IPS-18c (cell line): ENCODE results near the gene HID1.
A peak's percentile ranks its signal among the peaks of the same experiment; 100 is the strongest.
"Not testable (repeated sequence)": the region's sequence is repeated elsewhere in the genome, so short reads cannot be mapped to it uniquely, and the experiment has no call there.

Experiments
- H3K4me3 ChIP-seq: 2 replicates; pipeline ENCODE4 v1.7.0; 2013; ENCODE audit warnings: low read depth, mild to moderate bottlenecking, low read length, moderate library complexity; ENCODE audit not compliant: insufficient read depth
- H3K9me3 ChIP-seq: one replicate; pipeline ENCODE4 v1.6.1; 2013; ENCODE audit warnings: mild to moderate bottlenecking, low read length, moderate library complexity; ENCODE audit not compliant: control insufficient read depth, insufficient read depth

Gene HID1, protein sequence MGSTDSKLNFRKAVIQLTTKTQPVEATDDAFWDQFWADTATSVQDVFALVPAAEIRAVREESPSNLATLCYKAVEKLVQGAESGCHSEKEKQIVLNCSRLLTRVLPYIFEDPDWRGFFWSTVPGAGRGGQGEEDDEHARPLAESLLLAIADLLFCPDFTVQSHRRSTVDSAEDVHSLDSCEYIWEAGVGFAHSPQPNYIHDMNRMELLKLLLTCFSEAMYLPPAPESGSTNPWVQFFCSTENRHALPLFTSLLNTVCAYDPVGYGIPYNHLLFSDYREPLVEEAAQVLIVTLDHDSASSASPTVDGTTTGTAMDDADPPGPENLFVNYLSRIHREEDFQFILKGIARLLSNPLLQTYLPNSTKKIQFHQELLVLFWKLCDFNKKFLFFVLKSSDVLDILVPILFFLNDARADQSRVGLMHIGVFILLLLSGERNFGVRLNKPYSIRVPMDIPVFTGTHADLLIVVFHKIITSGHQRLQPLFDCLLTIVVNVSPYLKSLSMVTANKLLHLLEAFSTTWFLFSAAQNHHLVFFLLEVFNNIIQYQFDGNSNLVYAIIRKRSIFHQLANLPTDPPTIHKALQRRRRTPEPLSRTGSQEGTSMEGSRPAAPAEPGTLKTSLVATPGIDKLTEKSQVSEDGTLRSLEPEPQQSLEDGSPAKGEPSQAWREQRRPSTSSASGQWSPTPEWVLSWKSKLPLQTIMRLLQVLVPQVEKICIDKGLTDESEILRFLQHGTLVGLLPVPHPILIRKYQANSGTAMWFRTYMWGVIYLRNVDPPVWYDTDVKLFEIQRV

GRCh38 chr17:74972107-74972972, at the start of gene HID1:
HID1 (minus strand) TSS chr17:74972759; CDS start chr17:74972656, 103 bp downstream.
- Histone ChIP-seq H3K9me3 (no peaks in the 10 kb centered on the region), H3K4me3 (peak within 1 kb of the TSS; percentile 77)

DNA sequence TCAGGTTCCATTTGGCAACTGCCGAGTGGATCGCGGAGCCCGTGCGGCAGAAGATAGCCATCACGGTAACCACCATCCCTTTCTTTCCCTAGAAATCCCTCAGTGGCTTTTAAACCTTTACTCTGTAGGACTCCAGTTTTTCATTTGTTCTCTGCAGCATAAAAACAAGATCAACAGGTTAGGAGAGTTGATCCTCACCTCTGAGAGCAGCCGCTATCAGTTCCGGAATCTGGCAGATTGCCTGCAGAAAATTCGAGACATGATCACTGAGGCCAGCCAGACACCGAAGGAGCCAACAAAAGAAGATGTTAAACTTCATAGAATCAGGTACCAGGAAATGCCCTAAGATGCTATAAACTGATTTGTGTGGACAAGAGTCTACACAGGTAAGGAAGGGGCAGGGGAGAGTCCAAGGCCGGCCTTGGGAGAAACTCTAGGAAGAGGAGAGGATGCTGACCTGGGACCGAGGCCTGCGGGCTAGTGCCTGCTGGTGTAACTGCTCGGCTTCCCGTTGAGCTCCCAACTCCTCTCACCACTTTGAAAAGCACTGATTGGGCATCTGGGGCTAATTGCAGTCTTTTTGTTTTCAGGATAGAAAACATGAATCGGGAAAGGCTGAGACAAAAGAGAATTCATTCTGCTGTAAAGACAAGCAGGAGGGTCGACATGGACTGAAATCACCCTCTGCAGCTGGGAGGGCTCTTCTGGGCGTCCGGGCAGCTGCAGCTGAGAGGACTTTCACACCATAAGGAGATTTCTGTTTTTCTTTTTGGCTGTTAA, 48.0 kb upstream of the HID1 start:
- H3K9me3 ChIP-seq: no peaks in the 10 kb centered on the region
- H3K4me3 ChIP-seq: no peak overlapping the region

- H3K4me3 ChIP-seq: no peak overlapping the region
- no peaks in the 10 kb centered on the region for H3K9me3 ChIP-seq
These were observed 47.2 kb upstream of the HID1 start for GRCh38 chr17:75019710-75020109.

GRCh38 chr17:75019146-75019545, 46.6 kb upstream of the HID1 start:
- no peaks in the 10 kb centered on the region for H3K9me3 ChIP-seq
- no peak overlapping the region for H3K4me3 ChIP-seq

GRCh38 chr17:75013092-75013559, 40.6 kb upstream of the HID1 start:
- H3K4me3 ChIP-seq: peak overlapping the region; percentile 99
- H3K9me3 ChIP-seq: no peaks in the 10 kb centered on the region

- H3K9me3 ChIP-seq: no peaks in the 10 kb centered on the region
These were observed 40.0 kb upstream of the HID1 start, which contains the start of gene MRPL58 for GRCh38 chr17:75012346-75013091. MRPL58 (plus strand) TSS chr17:75012670; CDS start chr17:75012687, 17 bp downstream.

DNA sequence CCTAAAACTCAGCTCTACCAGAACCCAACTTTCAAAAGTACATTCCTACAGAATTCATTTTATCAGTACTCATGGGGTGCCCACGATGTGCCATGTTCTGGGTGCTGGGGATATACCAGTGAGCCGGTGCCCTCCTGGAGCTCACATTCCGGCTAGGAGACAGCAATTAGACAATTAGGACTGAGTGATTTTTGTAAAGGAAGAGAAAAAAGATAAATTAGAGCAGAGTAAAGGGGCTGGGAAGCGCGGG, 39.5 kb upstream of the HID1 start:
- no peaks in the 10 kb centered on the region for H3K9me3 ChIP-seq

More at GRCh38 chr17:75012346-75013091, 40.0 kb upstream of the HID1 start, which contains the start of gene MRPL58:
- H3K4me3 ChIP-seq: peak within 1 kb of the TSS; percentile 99

GRCh38 chr17:75011401-75012095, 39.0 kb upstream of the HID1 start:
- Histone ChIP-seq H3K9me3 (no peaks in the 10 kb centered on the region), H3K4me3 (peak overlapping the region; percentile 99)

More for the DNA sequence above, 39.5 kb upstream of the HID1 start:
- peak overlapping the region; percentile 99 for H3K4me3 ChIP-seq

DNA sequence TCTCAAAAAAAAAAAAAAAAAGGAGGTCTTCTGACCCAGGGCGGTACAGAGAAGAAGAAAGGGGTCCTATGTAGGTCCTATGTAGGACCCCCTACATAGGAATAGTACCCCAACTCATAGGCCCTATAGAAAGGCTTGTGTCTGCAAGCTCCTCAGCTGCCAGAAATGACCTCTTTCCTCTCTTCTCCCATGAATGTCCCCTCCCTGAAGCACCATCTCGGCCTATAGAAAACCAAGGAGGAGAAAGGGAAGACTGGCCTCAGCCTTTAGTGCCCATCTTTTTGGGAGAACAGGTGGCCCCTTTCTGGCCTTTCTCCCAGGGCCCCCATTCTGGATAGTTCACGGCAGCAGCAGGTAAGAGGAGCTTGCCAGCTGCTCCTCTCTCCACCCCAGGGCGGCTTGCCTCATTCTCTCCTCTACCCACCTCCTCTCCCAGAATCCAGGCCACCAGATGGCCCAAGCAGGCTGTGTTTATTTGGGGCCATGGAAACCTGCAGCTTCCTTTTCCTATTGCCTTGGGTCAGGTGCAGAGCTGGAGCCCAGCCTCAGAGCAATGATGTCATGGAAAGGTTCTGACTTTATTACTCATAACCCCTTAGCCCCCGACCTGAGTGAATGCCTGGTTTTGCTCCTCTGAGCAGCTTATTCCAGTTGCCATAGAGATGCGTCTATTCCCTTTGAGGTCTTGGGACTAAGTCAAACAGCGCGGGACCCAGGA, 38.3 kb upstream of the HID1 start:
- no peaks in the 10 kb centered on the region for H3K9me3 ChIP-seq

DNA sequence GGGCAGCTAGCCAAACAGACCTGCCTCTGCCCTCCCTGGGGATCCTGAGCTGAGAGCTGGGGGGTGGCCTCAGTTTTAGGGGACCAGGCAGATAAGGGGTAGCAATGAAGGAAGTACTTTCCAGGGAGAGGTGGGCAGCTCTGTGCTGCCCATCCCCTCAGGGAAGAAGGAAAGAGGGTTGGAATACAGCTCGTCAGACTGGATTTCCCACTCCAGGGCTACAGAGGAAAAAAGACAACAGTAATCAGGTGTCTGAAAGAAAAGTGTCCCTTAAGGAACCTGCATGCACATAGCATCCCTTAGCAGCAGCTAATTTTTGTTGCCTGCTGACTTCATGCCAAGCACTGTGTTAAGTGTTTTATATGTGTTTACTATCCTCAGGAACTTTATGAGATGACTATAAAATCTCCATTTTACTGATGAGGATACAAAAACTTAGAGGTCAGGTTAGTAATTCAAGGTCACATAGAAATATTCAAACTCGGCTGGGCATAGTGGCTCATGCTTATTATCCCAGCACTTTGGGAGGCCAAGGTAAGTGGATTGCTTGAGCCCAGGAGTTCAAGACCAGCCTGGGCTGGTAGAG, 36.7 kb upstream of the HID1 start:
- no peaks in the 10 kb centered on the region for H3K9me3 ChIP-seq

More for the DNA sequence above, 38.3 kb upstream of the HID1 start:
- no peak overlapping the region for H3K4me3 ChIP-seq

GRCh38 chr17:75008373-75008772, 35.8 kb upstream of the HID1 start:
- no peak overlapping the region for H3K4me3 ChIP-seq

More for the DNA sequence above, 36.7 kb upstream of the HID1 start:
- H3K4me3 ChIP-seq: no peak overlapping the region

GRCh38 chr17:75006653-75007052, 34.1 kb upstream of the HID1 start:
- H3K4me3 ChIP-seq: no peak overlapping the region
- no peaks in the 10 kb centered on the region for H3K9me3 ChIP-seq

More at GRCh38 chr17:75008373-75008772, 35.8 kb upstream of the HID1 start:
- H3K9me3 ChIP-seq: no peaks in the 10 kb centered on the region

GRCh38 chr17:75006084-75006483, 33.5 kb upstream of the HID1 start:
- not testable (repeated sequence) for H3K4me3 ChIP-seq, H3K9me3 ChIP-seq

DNA sequence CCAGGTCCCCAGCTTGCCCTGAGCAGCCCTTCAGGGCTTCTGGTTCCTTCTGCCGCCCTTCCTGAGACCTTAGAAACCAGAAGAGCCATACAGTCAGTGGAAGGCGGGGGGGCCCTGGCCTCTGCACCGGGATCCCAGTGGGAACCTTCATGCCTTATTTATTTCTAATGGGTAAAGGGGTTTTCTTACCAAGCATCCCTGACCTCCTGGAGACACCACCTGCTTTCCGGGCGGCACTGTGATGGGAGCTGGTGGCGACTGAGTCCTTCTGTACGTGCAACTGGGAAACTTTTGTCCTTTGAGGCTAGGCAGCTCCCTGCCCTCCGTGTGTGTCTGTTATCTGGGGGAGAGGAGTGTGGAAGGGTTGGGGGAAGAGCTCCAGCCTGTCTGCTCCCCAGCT, 32.7 kb upstream of the HID1 start:
- no peak overlapping the region for H3K4me3 ChIP-seq
- no peaks in the 10 kb centered on the region for H3K9me3 ChIP-seq

DNA sequence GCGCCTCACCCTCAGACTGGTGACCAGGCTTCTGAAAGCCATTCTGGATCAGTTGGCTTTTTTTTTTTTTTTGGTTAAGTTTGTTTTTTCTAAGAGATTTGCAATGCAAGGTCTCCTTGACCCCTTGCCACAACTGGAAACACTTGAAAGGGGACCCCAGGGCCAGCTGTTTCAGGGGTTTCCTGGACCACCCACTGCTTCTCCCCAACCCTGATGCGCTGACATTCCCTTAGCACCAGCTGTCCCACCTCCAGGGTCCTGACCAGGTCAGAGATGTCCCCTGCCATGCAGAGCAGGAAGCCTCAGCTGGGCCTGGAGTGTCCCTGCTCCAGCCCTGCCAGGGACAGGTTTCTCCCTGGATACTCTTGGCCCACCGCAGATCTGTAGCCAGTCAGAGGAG, 31.8 kb upstream of the HID1 start:
- Histone ChIP-seq H3K9me3 (no peaks in the 10 kb centered on the region), H3K4me3 (no peak overlapping the region)
